HUDEP-2 (cell line): ENCODE data around the gene LLGL1.

Source experiments
- DNase-seq, 76 experiments: peaks; one replicate each; lab custom pipeline; 2025; ENCODE audit not compliant: unreplicated experiment in 76 of 76; lab: John Stamatoyannopoulos, UW

LLGL1 gene

DNA sequence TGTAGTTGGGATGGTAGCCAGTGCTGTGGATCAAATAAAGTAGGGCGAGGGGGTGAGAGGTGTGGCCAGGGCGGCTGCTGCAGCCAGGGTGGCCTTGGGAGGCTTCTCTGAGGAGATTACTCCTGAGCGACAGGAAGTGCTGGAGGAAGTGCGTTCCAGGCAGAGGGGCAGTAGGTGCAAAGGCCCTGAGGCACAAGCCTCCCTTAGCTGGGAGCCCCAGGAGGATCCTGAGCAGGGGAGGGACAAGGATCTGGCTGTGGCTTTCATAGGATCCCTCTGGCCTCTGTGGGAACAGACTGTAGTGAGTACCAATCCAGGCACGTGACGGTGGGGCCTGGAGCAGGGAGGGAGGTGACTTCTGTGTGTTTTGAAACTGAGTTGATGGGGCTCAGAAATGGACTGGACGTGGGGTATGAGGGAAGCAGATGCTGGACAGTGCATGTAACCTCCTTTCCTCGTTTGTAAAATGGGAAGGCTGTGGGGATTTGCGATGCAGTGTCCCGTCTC, 2.8 kb downstream of the LLGL1 start:
- no peak for DNase-seq

GRCh38 chr17:18229254-18229653, 3.8 kb downstream of the LLGL1 start:
- DNase-seq, result no peak

- no peak for DNase-seq
Observed at GRCh38 chr17:18229771-18230170, 4.3 kb downstream of the LLGL1 start.

- DNase-seq, result no peak
Observed at GRCh38 chr17:18230288-18231141, 5.1 kb downstream of the LLGL1 start.

- DNase-seq, result no peak
Observed at GRCh38 chr17:18231164-18231563, 5.7 kb downstream of the LLGL1 start.

DNA sequence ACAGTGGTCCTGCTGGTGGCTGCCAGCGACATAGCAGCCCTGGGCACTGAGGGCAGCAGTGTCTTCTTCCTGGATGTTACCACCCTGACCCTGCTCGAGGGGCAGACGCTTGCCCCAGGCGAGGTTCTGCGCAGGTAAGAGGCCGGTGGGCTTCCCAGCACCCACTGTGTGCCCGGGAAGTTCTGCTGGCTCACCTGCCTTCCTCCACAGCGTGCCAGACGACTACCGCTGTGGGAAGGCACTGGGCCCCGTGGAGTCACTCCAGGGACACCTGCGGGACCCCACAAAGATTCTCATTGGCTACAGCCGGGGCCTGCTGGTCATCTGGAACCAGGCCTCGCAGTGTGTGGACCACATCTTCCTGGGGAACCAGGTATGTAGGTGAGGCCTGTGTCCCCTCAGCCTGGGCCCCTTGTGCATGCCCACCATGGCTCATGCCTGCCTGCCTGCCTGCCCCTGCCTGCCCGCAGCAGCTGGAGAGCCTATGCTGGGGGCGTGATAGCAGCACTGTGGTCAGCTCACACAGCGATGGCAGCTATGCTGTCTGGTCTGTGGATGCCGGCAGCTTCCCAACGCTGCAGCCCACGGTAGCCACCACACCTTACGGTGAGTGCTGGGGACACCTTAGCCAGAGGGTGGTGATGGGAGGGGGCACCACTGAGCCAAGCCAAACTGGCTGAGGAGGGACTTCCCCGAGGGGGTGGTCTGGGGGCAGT, 8.5 kb downstream of the LLGL1 start:
- DNase-seq, result no peak

DNA sequence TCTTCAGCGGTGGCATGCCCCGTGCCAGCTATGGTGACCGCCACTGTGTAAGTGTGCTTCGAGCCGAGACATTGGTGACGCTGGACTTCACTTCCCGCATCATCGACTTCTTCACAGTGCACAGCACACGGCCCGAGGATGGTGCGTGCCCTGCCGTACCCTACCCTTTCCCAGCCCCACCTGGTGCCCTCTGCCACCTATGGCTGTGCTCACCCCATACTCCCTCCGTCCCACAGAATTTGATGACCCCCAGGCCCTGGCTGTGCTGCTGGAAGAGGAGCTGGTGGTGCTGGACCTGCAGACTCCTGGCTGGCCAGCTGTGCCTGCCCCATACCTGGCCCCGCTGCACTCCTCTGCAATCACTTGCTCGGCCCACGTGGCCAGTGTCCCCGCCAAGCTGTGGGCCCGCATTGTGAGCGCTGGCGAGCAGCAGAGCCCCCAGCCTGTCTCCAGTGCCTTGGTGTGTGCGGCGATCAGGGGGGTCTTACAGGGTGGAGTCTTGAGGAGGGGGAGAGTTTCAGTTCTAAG, 9.5 kb downstream of the LLGL1 start:
- no peak for DNase-seq

GRCh38 chr17:18235743-18236256, 10.4 kb downstream of the LLGL1 start:
- peak in 16 of 76 experiments; percentile 1 to 66 (median 13) for DNase-seq

DNA sequence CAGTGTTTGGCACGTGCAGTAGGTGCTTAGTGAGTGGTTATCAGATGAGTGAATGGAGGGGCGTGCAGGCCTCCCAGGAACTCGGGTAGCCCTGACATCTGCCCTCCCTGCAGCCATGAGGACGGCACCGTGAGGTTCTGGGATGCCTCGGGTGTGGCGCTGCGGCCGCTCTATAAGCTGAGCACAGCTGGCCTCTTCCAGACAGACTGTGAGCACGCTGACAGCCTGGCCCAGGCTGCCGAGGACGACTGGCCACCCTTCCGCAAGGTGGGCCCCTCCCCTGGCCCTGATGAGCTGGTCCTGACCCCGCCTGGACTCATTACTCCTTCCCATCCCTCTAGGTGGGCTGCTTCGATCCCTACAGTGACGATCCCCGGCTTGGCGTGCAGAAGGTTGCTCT, 11.1 kb downstream of the LLGL1 start:
- DNase-seq, result no peak

GRCh38 chr17:18237461-18237860, 12.0 kb downstream of the LLGL1 start:
- DNase-seq, result no peak

DNA sequence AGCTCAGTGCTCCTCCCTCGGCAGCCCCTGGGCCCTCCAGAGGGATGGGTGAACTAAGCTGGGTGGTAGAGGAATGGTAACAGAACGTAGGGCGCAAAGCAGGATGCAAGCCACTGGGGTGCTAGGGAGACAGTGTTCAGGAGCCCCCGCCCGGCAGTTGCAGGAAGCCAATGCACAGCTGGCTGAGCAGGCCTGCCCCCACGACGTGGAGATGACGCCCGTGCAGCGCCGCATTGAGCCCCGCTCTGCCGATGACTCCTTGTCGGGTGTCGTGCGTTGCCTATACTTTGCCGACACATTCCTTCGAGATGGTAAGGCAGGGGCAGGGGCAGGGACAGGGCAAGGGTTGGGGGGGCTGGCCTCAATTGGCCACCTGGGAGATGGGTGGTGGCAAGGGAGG, 12.9 kb downstream of the LLGL1 start:
- no peak for DNase-seq

- no peak for DNase-seq
Observed at GRCh38 chr17:18240449-18240848, 15.0 kb downstream of the LLGL1 start.

DNA sequence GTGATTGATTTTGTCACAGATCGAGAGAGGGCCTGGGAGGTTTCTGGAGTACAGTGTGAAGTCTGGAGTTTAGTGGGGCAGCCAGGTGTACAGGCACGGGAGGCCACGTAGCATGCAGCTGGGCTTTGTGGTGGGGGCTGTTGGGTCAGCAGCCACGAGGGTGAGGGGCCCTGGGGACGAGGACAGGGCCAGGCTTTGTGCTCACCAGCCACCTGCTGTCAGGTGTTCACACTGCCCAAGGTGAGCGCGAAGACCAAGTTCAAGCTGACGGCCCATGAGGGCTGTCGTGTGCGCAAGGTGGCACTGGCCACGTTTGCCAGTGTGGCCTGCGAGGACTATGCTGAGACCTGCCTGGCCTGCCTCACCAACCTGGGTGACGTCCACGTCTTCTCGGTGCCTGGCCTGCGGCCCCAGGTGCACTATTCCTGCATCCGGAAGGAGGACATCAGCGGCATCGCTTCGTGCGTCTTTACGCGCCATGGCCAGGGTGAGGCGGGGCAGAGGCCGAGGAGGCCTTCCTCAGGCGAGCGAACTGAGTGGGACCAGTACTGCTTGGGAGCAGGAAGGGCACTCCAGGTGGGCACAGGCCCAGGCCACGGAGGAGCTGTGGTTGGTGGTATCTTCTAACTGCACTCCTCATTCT, 15.9 kb downstream of the LLGL1 start:
- DNase-seq, result no peak

DNA sequence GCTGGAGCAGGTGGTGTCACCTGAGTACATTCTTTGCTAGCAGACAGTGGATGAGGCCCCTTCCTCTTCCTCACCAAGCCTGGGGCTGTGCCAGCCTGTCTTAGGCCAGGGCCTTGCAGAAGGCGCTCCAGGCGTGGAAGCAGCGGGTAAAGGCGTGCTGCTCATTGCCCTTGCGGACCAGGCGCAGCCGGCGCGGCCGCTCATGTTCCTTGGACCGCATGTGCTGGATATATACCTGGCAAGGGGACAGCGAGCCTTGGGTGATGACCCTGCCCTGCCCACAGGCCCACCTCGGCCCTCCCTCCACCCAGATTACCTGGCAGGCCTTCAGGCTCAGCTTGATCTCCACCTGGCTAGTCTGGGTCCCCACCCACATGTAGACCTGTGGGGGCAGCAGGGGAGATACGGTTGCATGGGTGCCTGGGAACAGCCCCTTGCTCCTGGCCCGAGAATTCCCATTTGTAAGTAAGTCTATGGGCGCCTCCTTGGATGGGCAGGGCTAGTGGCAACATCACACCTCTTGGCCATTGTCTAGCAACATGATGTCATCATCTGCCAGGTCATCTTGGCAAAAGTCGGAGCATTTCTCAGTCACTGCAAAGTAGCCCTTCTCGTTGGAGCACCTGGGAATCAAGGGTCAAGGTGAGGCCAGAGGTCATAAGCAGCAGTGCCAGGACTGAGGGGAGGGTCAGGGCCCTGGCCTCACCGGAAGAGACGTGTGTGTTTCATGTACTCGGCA, 19.8 kb downstream of the LLGL1 start:
- no peak for DNase-seq

- DNase-seq, result no peak
Observed at GRCh38 chr17:18246109-18246725, 20.8 kb downstream of the LLGL1 start.

GRCh38 chr17:18246880-18247612, 21.6 kb downstream of the LLGL1 start:
- DNase-seq, result peak in 57 of 76 experiments; percentile 3 to 81 (median 44)

DNA sequence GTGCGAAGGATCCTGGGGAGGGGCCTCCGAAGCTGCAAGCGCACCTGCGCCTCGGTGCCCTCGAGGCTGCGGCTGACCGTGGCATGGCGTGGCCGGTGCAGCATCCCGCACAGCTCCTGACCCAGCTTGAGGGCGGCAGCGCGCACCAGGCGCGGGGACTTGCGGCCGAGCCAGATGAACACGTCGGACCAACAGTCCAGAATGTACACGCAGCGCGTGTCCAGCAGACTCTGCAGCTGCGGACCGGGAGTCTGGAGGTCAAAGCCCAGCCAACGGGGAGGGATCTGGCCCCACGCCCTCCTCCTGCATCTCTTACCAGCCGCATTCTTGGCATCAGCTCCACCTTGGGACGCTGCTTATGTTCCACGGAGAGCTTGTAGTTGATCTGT, 22.2 kb downstream of the LLGL1 start:
- no peak for DNase-seq

DNA sequence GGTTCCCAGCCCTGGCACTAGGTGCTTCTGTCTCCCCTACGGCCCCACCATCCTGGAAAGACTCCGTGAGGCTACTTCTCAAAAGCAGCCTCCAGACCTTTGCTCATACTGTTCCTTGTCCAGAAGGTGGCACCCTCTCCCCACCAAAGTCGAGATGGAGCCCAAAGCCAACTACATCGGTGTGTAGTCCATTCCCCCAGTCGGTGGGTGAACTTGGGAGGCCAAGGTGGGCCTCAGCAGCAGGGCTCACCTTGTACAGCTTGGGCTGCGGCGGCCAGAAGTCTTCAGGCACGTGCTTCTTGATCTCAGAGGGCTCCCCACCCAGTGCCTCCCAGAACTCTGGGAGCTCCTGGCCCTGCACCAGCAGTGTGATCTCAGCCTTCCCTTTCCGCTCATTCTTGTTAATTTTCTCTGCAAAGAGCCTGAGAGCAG, 22.9 kb downstream of the LLGL1 start:
- DNase-seq, result peak in 62 of 76 experiments; percentile 5 to 71 (median 42)

DNA sequence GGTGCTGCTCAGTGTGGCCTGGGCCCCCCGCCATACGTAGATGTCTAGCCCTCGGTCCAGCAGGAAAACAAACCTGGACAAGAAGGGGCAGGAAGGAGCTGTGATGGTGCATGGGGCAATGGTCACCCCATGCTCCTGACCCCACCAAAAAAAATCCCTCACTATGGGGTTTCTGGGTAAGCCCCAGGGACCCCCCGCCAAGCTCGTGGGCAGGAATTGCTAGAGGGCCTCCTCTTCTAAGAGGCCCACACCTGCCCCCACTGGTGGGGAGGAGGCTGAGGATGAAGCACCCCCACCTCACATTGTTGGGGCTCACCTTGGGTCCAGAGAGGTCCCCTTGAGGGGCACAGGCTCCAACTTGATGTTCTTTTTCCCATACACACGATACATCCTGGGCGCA, 23.4 kb downstream of the LLGL1 start:
- no peak for DNase-seq
